Large intestine (tissue), 3 donors: ENCODE results near the gene GIT1. TPM values are rescaled to one million over a fixed set of nuclear protein-coding genes. Genes with fewer than 3 reads are reported as not detected.

Experiments used
- DNase-seq, 2 donors: peaks; one replicate each; pipeline versions ENCODE4 v3.0.0 to v3.0.0-alpha.2; 2013
- H3K27ac ChIP-seq: one replicate; pipeline ENCODE4 v1.5.1; 2013; ENCODE audit warnings: low read length
- H3K27me3 ChIP-seq: 2 replicates; pipeline ENCODE4 v1.6.1; 2013; ENCODE audit warnings: low read length; ENCODE audit not compliant: control insufficient read depth, insufficient read depth
- H3K36me3 ChIP-seq: 2 replicates; pipeline ENCODE4 v1.6.1; 2013; ENCODE audit warnings: low read length; ENCODE audit not compliant: control insufficient read depth, insufficient read depth
- H3K4me1 ChIP-seq: one replicate; pipeline ENCODE4 v1.6.1; 2013; ENCODE audit warnings: low read length; ENCODE audit not compliant: control insufficient read depth, insufficient read depth
- H3K4me3 ChIP-seq: one replicate; pipeline ENCODE4 v1.5.1; 2013; ENCODE audit warnings: low read length
- H3K9me3 ChIP-seq: one replicate; pipeline ENCODE4 v1.6.1; 2013; ENCODE audit warnings: mild to moderate bottlenecking, low read depth, low read length, moderate library complexity; ENCODE audit not compliant: control insufficient read depth
- WGBS: methylation state at CpG from one replicate; pipeline ENCODE4 v1.1.5; 2013; ENCODE audit warnings: low lambda C conversion rate; ENCODE audit not compliant: insufficient coverage; 5-methylcytosine and 5-hydroxymethylcytosine counted together
- polyA plus RNA-seq: library from polyadenylated mRNA; unstranded; fragments of 120-200 nt; gene quantifications from one replicate; pipeline ENCODE4 v1.2.1, GENCODE V29; 2013

GIT1 gene
- polyA plus RNA-seq, 1 donor = 37.6 TPM

- no peak for DNase-seq
- 100% methylated on average over 1 of the region's 14 CpGs for WGBS
- Histone ChIP-seq H3K27ac (no peak overlapping the region), H3K4me1 (peaks cover 26% of the 10 kb centered on the region), H3K36me3 (peaks cover 83% of the 10 kb centered on the region), H3K9me3 (peaks cover 4% of the 10 kb centered on the region), H3K27me3 (no peaks in the 10 kb centered on the region), H3K4me3 (no peak overlapping the region)
These were observed 10.6 kb downstream of the GIT1 start for GRCh38 chr17:29578626-29579485.

- no peaks in the 10 kb centered on the region for H3K27me3 ChIP-seq
- no peaks in the 10 kb centered on the region for H3K9me3 ChIP-seq
- DNase-seq = no peak
- H3K4me3 ChIP-seq = no peak overlapping the region
- peaks cover 84% of the 10 kb centered on the region for H3K36me3 ChIP-seq
- H3K27ac ChIP-seq = no peak overlapping the region
- H3K4me1 ChIP-seq = peaks cover 36% of the 10 kb centered on the region
- no CpG with 5 or more reads among the region's 22 CpGs for whole genome bisulfite sequencing
These were observed 11.8 kb downstream of the GIT1 start for GRCh38 chr17:29577385-29578211.

- no CpG with 5 or more reads among the region's 9 CpGs for WGBS
- no peaks in the 10 kb centered on the region for H3K27me3 ChIP-seq
- H3K27ac ChIP-seq = no peak overlapping the region
- no peak for DNase-seq
- H3K4me1 ChIP-seq = peaks cover 41% of the 10 kb centered on the region
- no peaks in the 10 kb centered on the region for H3K9me3 ChIP-seq
- no peak overlapping the region for H3K4me3 ChIP-seq
- peaks cover 83% of the 10 kb centered on the region for H3K36me3 ChIP-seq
These were observed 12.5 kb downstream of the GIT1 start for GRCh38 chr17:29577001-29577370.

GRCh38 chr17:29576214-29577000 is 13.0 kb downstream of the GIT1 start:
- H3K36me3 ChIP-seq = peaks cover 83% of the 10 kb centered on the region
- no peaks in the 10 kb centered on the region for H3K9me3 ChIP-seq
- no peak overlapping the region for H3K4me3 ChIP-seq
- H3K4me1 ChIP-seq = peaks cover 46% of the 10 kb centered on the region
- WGBS = no CpG with 5 or more reads among the region's 37 CpGs
- no peak overlapping the region for H3K27ac ChIP-seq
- no peaks in the 10 kb centered on the region for H3K27me3 ChIP-seq
- no peak for DNase-seq

- peaks cover 85% of the 10 kb centered on the region for H3K36me3 ChIP-seq
- peaks cover 53% of the 10 kb centered on the region for H3K4me1 ChIP-seq
- no peaks in the 10 kb centered on the region for H3K9me3 ChIP-seq
- no peak overlapping the region for H3K4me3 ChIP-seq
- peak overlapping the region; percentile 91 for H3K27ac ChIP-seq
- no peaks in the 10 kb centered on the region for H3K27me3 ChIP-seq
- no peak for DNase-seq
- no CpG with 5 or more reads among the region's 28 CpGs for WGBS
These were observed 13.8 kb downstream of the GIT1 start for GRCh38 chr17:29575511-29576213.

GRCh38 chr17:29574732-29575510 is 14.5 kb downstream of the GIT1 start:
- no CpG with 5 or more reads among the region's 17 CpGs for WGBS
- no peak overlapping the region for H3K4me3 ChIP-seq
- no peaks in the 10 kb centered on the region for H3K9me3 ChIP-seq
- peak; percentile 95 to 98 for DNase-seq
- no peaks in the 10 kb centered on the region for H3K27me3 ChIP-seq
- peak overlapping the region; percentile 94 for H3K27ac ChIP-seq
- H3K36me3 ChIP-seq = peaks cover 83% of the 10 kb centered on the region
- H3K4me1 ChIP-seq = peaks cover 55% of the 10 kb centered on the region

GRCh38 chr17:29573871-29574731 is 15.3 kb downstream of the GIT1 start:
- peaks cover 63% of the 10 kb centered on the region for H3K4me1 ChIP-seq
- DNase-seq = no peak
- WGBS = no CpG with 5 or more reads among the region's 14 CpGs

GRCh38 chr17:29573558-29573869 is 15.9 kb downstream of the GIT1 start:
- Histone ChIP-seq H3K27ac (peak overlapping the region; percentile 94), H3K4me3 (no peak overlapping the region), H3K4me1 (peaks cover 65% of the 10 kb centered on the region), H3K27me3 (no peaks in the 10 kb centered on the region), H3K9me3 (no peaks in the 10 kb centered on the region), H3K36me3 (peaks cover 69% of the 10 kb centered on the region)
- no CpG with 5 or more reads among the region's 6 CpGs for WGBS
- no peak for DNase-seq

More at GRCh38 chr17:29573871-29574731, 15.3 kb downstream of the GIT1 start:
- H3K9me3 ChIP-seq = no peaks in the 10 kb centered on the region
- H3K36me3 ChIP-seq = peaks cover 75% of the 10 kb centered on the region
- H3K27me3 ChIP-seq = no peaks in the 10 kb centered on the region
- peak overlapping the region; percentile 94 for H3K27ac ChIP-seq
- no peak overlapping the region for H3K4me3 ChIP-seq
